Measurements from ENCODE around the gene SRF. TPM values are rescaled to one million over a fixed set of nuclear protein-coding genes. Genes with fewer than 3 reads are reported as not detected.

Gene SRF
- total RNA-seq, 1 donor from 2014 or later = 71.2 TPM

DNA sequence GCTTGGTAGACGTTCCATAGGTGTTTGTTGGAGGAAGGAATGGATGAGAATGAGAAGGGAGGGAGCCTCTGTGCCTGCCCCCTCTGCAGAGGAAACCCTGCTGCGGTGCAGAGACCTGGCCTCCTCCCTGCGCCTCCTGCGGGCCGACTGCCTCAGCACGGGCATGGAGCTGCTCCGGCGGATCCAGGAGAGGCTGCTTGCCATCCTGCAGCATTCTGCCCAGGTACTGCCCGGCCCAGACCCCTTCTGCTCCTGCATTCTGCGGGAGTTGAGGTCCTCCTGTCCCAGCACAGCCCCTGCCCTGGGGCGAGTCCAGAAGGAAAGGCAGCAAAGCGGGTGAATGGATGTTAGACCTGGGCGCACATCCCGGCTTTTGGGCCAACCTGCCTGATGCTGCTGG, 52.1 kb downstream of the SRF start:
- Histone ChIP-seq H3K4me3 (no peak overlapping the region), H3K4me1 (no peaks in the 10 kb centered on the region), H3K27ac (no peak overlapping the region), H3K36me3 (peaks cover 18 to 36% of the 10 kb centered on the region in 2 donors), H3K9me3 (no peaks in the 10 kb centered on the region), H3K27me3 (no peaks in the 10 kb centered on the region)
- DNase-seq (ENCODE audit: low spot score in 2 of 2) = no peak
- TF ChIP-seq, protein P1, sequence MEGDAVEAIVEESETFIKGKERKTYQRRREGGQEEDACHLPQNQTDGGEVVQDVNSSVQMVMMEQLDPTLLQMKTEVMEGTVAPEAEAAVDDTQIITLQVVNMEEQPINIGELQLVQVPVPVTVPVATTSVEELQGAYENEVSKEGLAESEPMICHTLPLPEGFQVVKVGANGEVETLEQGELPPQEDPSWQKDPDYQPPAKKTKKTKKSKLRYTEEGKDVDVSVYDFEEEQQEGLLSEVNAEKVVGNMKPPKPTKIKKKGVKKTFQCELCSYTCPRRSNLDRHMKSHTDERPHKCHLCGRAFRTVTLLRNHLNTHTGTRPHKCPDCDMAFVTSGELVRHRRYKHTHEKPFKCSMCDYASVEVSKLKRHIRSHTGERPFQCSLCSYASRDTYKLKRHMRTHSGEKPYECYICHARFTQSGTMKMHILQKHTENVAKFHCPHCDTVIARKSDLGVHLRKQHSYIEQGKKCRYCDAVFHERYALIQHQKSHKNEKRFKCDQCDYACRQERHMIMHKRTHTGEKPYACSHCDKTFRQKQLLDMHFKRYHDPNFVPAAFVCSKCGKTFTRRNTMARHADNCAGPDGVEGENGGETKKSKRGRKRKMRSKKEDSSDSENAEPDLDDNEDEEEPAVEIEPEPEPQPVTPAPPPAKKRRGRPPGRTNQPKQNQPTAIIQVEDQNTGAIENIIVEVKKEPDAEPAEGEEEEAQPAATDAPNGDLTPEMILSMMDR (IDR thresholded peaks at IDR 0.05) = no peak
- intact Hi-C loops (cut with DNase I) = no loop called here

DNA sequence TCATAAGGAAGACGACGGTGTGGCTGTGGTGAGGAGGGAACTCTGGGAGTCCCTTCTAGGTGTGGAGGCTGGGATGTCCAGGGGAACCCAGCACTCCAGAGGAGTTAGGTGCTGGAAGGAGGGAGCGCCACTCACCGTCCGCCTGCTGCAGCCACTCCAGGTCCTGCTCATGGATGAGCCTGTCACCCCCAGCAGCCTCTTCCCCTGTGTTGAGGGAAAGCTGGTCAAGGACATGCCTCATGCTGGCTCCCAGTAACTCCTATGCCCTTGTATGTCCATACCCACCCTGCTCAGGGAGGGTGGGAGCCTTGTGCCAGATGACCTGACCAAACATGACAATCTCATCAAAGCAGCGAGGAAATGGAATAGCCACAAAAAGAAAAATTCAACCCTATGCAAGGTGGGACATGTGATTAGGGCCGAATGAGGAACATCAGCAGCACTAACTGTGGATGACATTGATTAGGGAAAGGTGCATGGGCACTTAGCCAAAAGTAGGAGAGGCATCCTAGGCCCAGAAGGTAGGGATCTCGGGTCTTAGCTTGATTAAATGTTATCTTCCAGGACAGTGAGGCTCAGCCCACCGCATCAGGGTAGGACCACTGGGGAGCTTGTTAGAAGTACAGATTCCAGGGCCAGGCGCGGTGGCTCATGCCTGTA, 55.3 kb downstream of the SRF start:
- TF ChIP-seq, protein P1 (IDR thresholded peaks at IDR 0.05) = no peak

DNA sequence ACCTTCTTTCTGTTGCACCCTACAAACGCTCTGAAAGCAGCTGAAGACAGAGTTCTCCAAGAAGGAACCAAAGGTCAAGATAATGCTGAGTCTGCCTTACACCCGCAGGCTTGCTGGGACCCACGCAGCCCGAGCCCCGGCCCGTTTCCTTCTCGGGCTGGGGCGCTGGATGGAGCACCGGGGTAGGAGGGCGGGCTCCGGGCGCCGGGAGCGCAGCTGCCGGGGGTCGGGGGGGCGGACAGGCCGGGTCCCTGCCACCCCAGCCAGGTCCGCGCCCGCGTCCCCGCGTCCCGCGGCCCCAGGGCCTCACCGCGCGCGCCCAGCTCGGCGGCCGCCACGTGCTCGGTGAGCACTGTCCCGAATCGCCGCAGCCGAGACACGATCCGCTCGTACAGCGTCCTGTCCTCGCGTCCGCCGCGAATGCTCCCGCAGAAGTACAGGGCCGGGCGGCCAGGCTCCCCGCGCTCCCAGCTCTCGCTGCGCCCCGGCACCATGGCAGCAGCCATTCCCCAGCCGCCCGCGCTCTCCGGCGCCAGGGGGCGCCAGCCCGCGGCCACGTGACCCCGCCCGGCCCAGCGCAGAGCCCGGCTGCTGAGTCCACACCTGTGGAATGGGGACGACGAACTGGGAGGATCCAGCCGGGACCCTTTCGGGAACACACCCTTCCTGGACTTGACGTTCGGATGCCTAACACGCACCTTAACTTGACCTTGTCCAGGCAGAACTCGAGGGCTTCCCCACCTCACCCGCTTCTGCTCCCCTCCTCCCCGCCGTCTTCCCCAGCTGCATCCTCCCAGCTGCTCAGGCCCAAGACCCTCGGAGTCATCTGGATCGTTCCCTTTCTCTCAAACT, 58.1 kb downstream of the SRF start, which contains the start of gene DNPH1:
DNPH1 (minus strand) TSS at position 531 of the 852 bp plus-strand sequence; CDS start at position 506, 25 bp downstream.
- Histone ChIP-seq H3K27ac (no peak within 1 kb of the TSS), H3K4me3 (peak within 1 kb of the TSS; percentile 74 to 78)
- peak; percentile 25 to 84 for DNase-seq (ENCODE audit: low spot score in 2 of 2)

More for the DNA sequence above, 55.3 kb downstream of the SRF start:
- Histone ChIP-seq H3K27me3 (no peaks in the 10 kb centered on the region), H3K27ac (no peak overlapping the region), H3K9me3 (no peaks in the 10 kb centered on the region), H3K36me3 (peaks cover 6 to 21% of the 10 kb centered on the region in 2 donors), H3K4me1 (peaks cover 3 to 6% of the 10 kb centered on the region in 2 donors), H3K4me3 (no peak overlapping the region)
- intact Hi-C loops (cut with DNase I) = loop anchor here (5.0 kb wide), 1 partner anchor 281 kb away; no protein-coding TSS in a partner anchor
- no peak for DNase-seq (ENCODE audit: low spot score in 2 of 2)

DNA sequence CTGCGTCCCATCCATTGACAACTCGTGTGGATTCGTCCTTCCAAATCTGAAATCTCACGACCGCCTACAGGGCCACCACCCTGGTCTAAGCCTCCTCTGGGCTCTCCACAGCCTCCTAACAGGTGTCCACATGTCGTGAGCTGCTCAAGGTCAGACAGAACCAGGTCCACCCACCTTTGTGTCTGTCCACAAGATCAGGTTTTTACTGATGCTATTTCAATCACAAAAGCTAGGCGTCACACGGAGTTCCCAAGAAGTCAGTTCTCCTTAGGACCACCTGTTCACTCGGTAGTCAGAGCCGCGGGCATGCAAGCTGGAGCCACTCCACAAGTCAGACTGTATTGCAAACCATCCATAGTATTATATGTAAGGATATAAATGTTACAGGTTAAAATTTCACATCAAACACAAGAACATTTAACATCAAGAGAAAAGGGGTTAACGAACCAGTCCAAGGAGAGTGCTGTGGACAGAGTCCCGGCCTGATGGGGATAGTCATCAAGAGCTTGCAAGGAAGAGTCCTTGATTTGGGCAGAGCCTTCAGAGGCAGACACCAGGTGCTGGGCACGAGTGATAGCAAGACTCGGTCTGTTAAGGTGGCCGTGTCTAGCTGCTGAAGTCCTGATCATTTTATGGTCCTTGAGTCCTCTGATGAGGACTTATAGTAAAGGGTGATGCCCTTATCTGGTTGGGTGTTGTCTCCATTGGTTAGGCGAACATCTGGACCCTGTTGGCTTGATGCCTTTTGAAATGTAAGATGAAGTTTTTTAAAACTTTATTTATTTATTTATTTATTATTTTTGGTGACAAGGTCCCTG, 58.9 kb downstream of the SRF start:
- no peak for DNase-seq (ENCODE audit: low spot score in 2 of 2)
- Histone ChIP-seq H3K4me3 (peak overlapping the region; percentile 74 to 78), H3K9me3 (no peaks in the 10 kb centered on the region), H3K4me1 (peaks cover 3 to 6% of the 10 kb centered on the region in 2 donors), H3K36me3 (no peaks in the 10 kb centered on the region), H3K27me3 (no peaks in the 10 kb centered on the region), H3K27ac (no peak overlapping the region)
- TF ChIP-seq, protein P1 (IDR thresholded peaks at IDR 0.05) = no peak
- intact Hi-C loops (cut with DNase I) = loop anchor here (2.0 to 5.0 kb wide), 2 partner anchors 17 to 277 kb away; no protein-coding TSS in a partner anchor

More for the DNA sequence above, 58.1 kb downstream of the SRF start, which contains the start of gene DNPH1:
- H3K36me3 ChIP-seq = peaks cover 0 to 4% of the 10 kb centered on the region in 2 donors
- H3K4me1 ChIP-seq = peaks cover 3 to 6% of the 10 kb centered on the region in 2 donors
- TF ChIP-seq, protein P1 (IDR thresholded peaks at IDR 0.05) = peak; percentile 57 to 93 (median 77)
- no peaks in the 10 kb centered on the region for H3K9me3 ChIP-seq
- no peaks in the 10 kb centered on the region for H3K27me3 ChIP-seq
- intact Hi-C loops (cut with DNase I) = loop anchor here (2.0 to 5.0 kb wide), 2 partner anchors 18 to 278 kb away; no protein-coding TSS in a partner anchor

DNA sequence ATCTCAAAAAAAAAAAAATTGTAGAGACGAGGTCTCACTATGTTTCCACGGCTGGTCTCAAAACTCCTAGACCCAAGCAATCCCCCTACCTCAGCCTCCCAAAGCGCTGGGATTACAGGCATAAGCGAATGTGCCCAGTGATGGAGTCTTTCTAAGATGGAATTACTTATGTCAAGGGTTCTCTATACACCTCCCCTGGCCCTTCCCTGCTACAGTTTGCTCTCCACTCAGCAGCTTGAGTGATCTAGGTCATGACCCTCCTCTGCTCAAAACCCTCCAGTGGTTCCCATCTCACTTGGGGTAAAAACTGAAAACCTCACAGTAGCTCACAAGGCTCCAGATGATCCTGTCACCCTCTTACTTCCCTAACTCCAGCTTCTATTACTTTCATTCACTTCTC, 60.0 kb downstream of the SRF start:
- H3K9me3 ChIP-seq = no peaks in the 10 kb centered on the region
- H3K4me3 ChIP-seq = no peak overlapping the region
- TF ChIP-seq, protein P1 (IDR thresholded peaks at IDR 0.05) = no peak
- peaks cover 3 to 6% of the 10 kb centered on the region in 2 donors for H3K4me1 ChIP-seq
- H3K27me3 ChIP-seq = no peaks in the 10 kb centered on the region
- intact Hi-C loops (cut with DNase I) = no loop called here
- DNase-seq (ENCODE audit: low spot score in 2 of 2) = no peak
- no peaks in the 10 kb centered on the region for H3K36me3 ChIP-seq
- H3K27ac ChIP-seq = no peak overlapping the region
